Renal pelvis (tissue), 4 donors: Measurements from ENCODE around the gene DIP2B. TPM values are rescaled to one million over a fixed set of nuclear protein-coding genes. Genes with fewer than 3 reads are reported as not detected.
A peak's percentile ranks its signal among the peaks of the same experiment; 100 is the strongest.
"Not testable (repeated sequence)": the region's sequence is repeated elsewhere in the genome, so short reads cannot be mapped to it uniquely, and the experiment has no call there.

Experiments used
- DNase-seq: peaks from one replicate; pipeline ENCODE4 v3.0.0-alpha.2; 2013
- polyA plus RNA-seq, 3 donors: library from polyadenylated mRNA; unstranded; fragments of 120-200 nt; gene quantifications; one replicate each; pipeline ENCODE4 v1.2.1, GENCODE V29; 2013; ENCODE audit not compliant: insufficient read length in 3 of 3

DIP2B gene
- polyA plus RNA-seq, 3 donors, result 22.7 to 25.5 (median 25.2) TPM

GRCh38 chr12:50765095-50765911, 260.5 kb downstream of the DIP2B start:
- DNase-seq, result peak; percentile 35

GRCh38 chr12:50768391-50768790, 263.6 kb downstream of the DIP2B start:
- no peak for DNase-seq

- not testable (repeated sequence) for DNase-seq
Measured at GRCh38 chr12:50768813-50769212, 264.0 kb downstream of the DIP2B start.

GRCh38 chr12:50771409-50771808, 266.6 kb downstream of the DIP2B start:
- DNase-seq, result no peak

- DNase-seq, result no peak
Measured at GRCh38 chr12:50772470-50772869, 267.7 kb downstream of the DIP2B start.

- no peak for DNase-seq
Measured at GRCh38 chr12:50772877-50773276, 268.1 kb downstream of the DIP2B start.

- DNase-seq, result no peak
Measured at GRCh38 chr12:50775251-50775650, 270.5 kb downstream of the DIP2B start.

GRCh38 chr12:50776749-50777728, 272.3 kb downstream of the DIP2B start:
- DNase-seq, result no peak

- no peak for DNase-seq
Measured at GRCh38 chr12:50778663-50779590, 274.1 kb downstream of the DIP2B start.

- DNase-seq, result no peak
Measured at GRCh38 chr12:50780013-50780412, 275.2 kb downstream of the DIP2B start.

GRCh38 chr12:50784501-50784900, 279.7 kb downstream of the DIP2B start:
- no peak for DNase-seq

- no peak for DNase-seq
Measured at GRCh38 chr12:50785406-50786001, 280.7 kb downstream of the DIP2B start.

- DNase-seq, result no peak
Measured at GRCh38 chr12:50786498-50787231, 281.9 kb downstream of the DIP2B start.

GRCh38 chr12:50787618-50788017, 282.8 kb downstream of the DIP2B start:
- no peak for DNase-seq

- DNase-seq, result no peak
Measured at GRCh38 chr12:50788561-50788960, 283.8 kb downstream of the DIP2B start.

- DNase-seq, result no peak
Measured at GRCh38 chr12:50790081-50790480, 285.3 kb downstream of the DIP2B start.
